Brain microvascular endothelial cell (primary cell): ENCODE measurements around the gene LRRTM1.

Source experiments
- DNase-seq: peaks from one replicate; pipeline ENCODE4 v3.0.0-alpha.2; 2020
- H3K27ac ChIP-seq: fragments of 250-450 bp; sonication (Bioruptor Pico); 2 replicates; pipeline ENCODE4 v1.5.1; 2020; ENCODE audit warnings: mild to moderate bottlenecking, moderate library complexity
- H3K27me3 ChIP-seq: fragments of 250-450 bp; sonication (Bioruptor Pico); replicated peaks from 2 replicates; pipeline ENCODE4 v1.5.1; 2020; ENCODE audit warnings: mild to moderate bottlenecking
- H3K36me3 ChIP-seq: fragments of 250-450 bp; sonication (Bioruptor Pico); replicated peaks from 2 replicates; pipeline ENCODE4 v1.5.1; 2020; ENCODE audit warnings: mild to moderate bottlenecking
- H3K4me3 ChIP-seq: 2 replicates; pipeline ENCODE4 v1.5.1; 2011; ENCODE audit warnings: low read depth, mild to moderate bottlenecking, control low read depth, low read length, moderate library complexity
- in situ Hi-C: cut with HindIII; loops from 2 replicates; pipeline ENCODE4 v1.10.0; 2017; ENCODE audit warnings: low sequenced_read_pairs, low pct_ligation_motif_present
- TF ChIP-seq, protein P1 (sequence below): IDR thresholded peaks from 2 replicates; pipeline ENCODE4 v1.5.1; 2011; ENCODE audit warnings: low read depth, mild to moderate bottlenecking, moderate library complexity, low read length, control low read depth, inconsistent platforms; ENCODE audit errors: missing control alignments

Gene LRRTM1

DNA sequence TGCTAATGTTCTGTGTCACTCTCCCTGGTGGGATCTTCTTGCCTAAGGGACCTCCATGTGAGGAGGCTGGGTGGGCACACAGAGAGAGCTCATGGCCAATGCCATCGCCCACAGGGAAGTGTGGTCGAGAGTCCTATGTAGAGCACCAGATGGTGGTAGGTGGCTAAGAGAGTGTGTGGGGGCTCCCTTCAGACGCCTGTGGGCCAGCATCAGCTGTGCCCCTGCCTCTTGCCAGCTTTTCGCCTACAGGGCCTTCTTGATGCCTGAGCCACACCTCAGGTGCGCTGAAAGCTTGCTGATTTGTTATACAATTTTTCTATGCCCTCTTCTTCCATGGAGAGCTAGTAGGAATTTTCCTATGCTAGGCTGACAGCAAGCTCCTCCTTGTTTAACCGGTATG lies 38.3 kb downstream of the LRRTM1 start:
- TF ChIP-seq, protein P1, sequence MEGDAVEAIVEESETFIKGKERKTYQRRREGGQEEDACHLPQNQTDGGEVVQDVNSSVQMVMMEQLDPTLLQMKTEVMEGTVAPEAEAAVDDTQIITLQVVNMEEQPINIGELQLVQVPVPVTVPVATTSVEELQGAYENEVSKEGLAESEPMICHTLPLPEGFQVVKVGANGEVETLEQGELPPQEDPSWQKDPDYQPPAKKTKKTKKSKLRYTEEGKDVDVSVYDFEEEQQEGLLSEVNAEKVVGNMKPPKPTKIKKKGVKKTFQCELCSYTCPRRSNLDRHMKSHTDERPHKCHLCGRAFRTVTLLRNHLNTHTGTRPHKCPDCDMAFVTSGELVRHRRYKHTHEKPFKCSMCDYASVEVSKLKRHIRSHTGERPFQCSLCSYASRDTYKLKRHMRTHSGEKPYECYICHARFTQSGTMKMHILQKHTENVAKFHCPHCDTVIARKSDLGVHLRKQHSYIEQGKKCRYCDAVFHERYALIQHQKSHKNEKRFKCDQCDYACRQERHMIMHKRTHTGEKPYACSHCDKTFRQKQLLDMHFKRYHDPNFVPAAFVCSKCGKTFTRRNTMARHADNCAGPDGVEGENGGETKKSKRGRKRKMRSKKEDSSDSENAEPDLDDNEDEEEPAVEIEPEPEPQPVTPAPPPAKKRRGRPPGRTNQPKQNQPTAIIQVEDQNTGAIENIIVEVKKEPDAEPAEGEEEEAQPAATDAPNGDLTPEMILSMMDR = no peak
- Histone ChIP-seq H3K27me3 (no peaks in the 10 kb centered on the region), H3K36me3 (no peaks in the 10 kb centered on the region), H3K27ac (no peak overlapping the region), H3K4me3 (no peak overlapping the region)
- no peak for DNase-seq
- in situ Hi-C loops = no loop called here

DNA sequence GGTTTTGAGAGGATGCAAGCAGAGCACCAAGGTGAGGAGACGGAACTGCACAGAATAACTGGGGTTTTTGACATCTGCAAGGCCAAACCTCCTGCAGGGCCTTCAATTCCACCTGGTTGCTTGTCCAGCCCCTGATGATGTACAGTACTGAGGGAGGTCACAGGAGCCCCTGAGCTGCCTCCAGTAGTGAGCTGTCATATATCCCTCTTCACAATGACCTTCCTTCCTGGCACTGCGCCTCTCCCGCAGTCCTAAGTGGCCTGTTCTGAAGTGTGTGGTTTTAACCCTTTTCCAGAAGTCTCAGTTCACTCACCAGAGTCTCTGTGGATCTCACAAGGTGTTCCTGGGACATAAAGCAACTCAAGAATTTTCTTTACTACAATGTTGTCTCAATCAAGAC lies 45.3 kb downstream of the LRRTM1 start:
- TF ChIP-seq, protein P1 = no peak

DNA sequence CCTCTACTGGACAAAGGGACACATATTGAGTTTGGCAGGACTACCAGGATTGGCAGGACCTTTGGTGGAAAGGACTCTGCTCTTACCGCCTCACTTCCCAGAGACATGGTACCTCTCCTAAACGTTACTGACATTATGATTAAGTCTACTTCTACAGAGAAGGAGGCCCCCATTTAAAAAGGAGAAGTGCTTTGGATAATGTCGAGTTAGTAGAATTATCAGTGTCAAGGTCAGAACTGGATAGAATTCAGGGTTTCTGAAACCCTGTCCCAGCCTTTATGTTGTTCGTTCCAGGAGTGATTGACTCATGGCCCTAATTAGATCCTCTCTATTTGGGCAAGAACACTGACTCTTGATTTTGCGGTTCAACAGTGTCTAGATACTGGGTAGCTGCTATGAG lies 45.8 kb downstream of the LRRTM1 start:
- no peak overlapping the region for H3K4me3 ChIP-seq
- TF ChIP-seq, protein P1 = no peak
- no peaks in the 10 kb centered on the region for H3K36me3 ChIP-seq
- no peaks in the 10 kb centered on the region for H3K27me3 ChIP-seq
- no peak for DNase-seq
- H3K27ac ChIP-seq = no peak overlapping the region
- in situ Hi-C loops = no loop called here

More for the DNA sequence above, 45.3 kb downstream of the LRRTM1 start:
- Histone ChIP-seq H3K27me3 (no peaks in the 10 kb centered on the region), H3K36me3 (no peaks in the 10 kb centered on the region), H3K27ac (no peak overlapping the region), H3K4me3 (no peak overlapping the region)
- no peak for DNase-seq
- in situ Hi-C loops = no loop called here

DNA sequence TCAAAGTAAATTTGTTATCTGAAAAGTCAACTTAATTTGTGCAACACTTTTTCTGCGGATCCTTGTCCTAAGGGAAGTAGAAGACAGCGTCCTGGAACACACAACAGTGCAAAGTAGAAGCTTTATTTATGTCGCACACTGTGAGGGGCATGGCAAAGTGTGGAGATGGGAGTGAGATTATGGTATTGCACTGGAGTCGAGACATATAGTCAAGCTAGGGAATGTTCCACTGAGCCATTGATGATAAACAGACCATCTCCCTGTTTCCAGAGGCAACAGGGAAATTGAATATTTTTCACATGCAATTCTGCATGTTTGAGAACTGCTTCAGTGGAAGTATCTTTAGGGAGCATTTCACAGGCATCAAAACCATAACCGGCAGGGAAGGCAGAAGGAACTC lies 46.2 kb downstream of the LRRTM1 start:
- Histone ChIP-seq H3K27ac (no peak overlapping the region), H3K36me3 (no peaks in the 10 kb centered on the region), H3K4me3 (no peak overlapping the region), H3K27me3 (no peaks in the 10 kb centered on the region)
- TF ChIP-seq, protein P1 = no peak
- in situ Hi-C loops = no loop called here
- DNase-seq = no peak

DNA sequence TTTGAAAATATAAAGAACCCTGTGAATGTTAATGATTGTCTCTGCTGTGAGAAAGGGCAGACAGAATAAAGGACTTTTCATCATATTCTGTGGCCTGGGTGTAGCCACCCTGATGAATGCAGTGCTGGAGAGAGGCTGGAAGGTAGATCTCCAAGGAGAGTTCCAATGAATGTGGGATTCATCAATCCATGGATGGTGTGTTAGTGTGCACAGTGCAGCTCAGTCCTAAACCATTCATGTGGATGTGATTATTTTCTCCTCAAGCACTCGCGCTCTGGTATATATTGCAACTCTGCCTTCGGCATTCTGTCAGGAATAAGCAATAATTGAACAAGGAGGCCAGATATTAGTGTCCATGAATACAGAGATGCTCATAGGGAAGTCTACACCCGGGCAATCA lies 47.1 kb downstream of the LRRTM1 start:
- H3K36me3 ChIP-seq = no peaks in the 10 kb centered on the region
- no peak for DNase-seq
- TF ChIP-seq, protein P1 = no peak
- H3K27ac ChIP-seq = no peak overlapping the region
- no peak overlapping the region for H3K4me3 ChIP-seq
- H3K27me3 ChIP-seq = no peaks in the 10 kb centered on the region
- in situ Hi-C loops = no loop called here

DNA sequence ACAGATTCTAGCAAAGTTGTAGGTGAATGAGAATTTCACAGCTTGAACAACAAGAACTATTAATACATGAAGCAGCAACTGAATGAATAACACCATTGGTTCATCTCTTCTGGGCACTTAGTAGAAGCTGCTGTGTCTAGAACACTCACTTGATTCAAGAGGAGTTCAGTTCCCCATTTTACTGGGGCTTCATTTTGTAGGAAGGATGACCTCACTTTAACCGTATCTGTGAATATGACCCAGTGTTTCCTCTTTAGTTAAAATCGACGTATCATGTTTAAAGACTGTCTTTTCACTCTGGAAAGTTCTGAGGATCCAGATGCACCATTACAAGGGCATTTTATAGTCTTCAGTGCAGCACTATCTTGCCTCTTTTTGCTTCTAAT lies 47.8 kb downstream of the LRRTM1 start:
- Histone ChIP-seq H3K36me3 (no peaks in the 10 kb centered on the region), H3K27ac (no peak overlapping the region), H3K4me3 (no peak overlapping the region), H3K27me3 (no peaks in the 10 kb centered on the region)
- TF ChIP-seq, protein P1 = no peak
- in situ Hi-C loops = no loop called here
- no peak for DNase-seq
